ENCODE data around the gene OCA2.

Gene OCA2

DNA sequence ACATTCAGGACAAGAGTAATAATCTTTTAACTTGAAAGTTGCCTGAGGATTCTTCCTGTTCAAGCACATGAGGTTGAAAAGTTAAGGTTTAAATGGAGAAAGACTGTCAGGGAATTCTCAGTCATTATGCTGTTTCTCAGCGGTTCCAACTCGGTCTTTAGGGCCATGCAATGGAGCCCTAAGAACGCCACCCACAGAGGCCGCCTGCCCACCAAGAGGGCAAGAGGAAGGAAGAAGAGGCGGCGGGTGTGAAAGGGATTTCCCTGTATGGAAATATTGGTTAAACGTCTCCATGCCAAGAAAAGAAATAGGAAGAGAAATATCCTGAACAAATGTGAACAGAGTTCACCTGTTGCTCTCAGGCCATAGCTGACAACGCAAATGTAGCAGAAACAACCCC lies 234.4 kb downstream of the OCA2 start:
- Histone ChIP-seq H2BK5ac (ENCODE audit: low read depth, low read length, poor library complexity) (no peak overlapping the region), H2BK120ac (ENCODE audit: insufficient read depth, low read length, poor library complexity) (no peak overlapping the region), H3K9me3 (ENCODE audit: insufficient read depth, low read depth, low read length) (peaks cover 11% of the 10 kb centered on the region), H3K14ac (ENCODE audit: low read length) (no peak overlapping the region), H3K79me2 (ENCODE audit: control insufficient read depth, insufficient read depth, low read length, poor library complexity) (no peaks in the 10 kb centered on the region), H3K9ac (ENCODE audit: low read length) (no peak overlapping the region), H3K4ac (ENCODE audit: low read depth, low read length) (no peak overlapping the region), H3K79me1 (ENCODE audit: low read length) (no peaks in the 10 kb centered on the region), H3K4me1 (ENCODE audit: control insufficient read depth in 1 of 2, insufficient read depth in 2 of 2, low read length in 2 of 2) (no peaks in the 10 kb centered on the region), H3K27ac (ENCODE audit: low read depth, low read length) (no peak overlapping the region), H3K36me3 (ENCODE audit: control insufficient read depth in 1 of 2, insufficient read depth in 2 of 2, low read length in 2 of 2) (no peaks in the 10 kb centered on the region), H2BK12ac (ENCODE audit: low read length) (no peak overlapping the region), H3K4me3 (ENCODE audit: low read depth, low read length) (no peak overlapping the region), H3K4me2 (ENCODE audit: low read length) (no peak overlapping the region), H4K8ac (ENCODE audit: low read depth, low read length) (no peak overlapping the region), H4K91ac (ENCODE audit: low read depth, low read length) (no peak overlapping the region), H3K18ac (ENCODE audit: low read length) (no peak overlapping the region), H2AFZ (ENCODE audit: insufficient read depth, low read length, poor library complexity) (no peak overlapping the region), H3K23ac (ENCODE audit: low read length) (no peak overlapping the region), H4K12ac (ENCODE audit: low read depth, low read length) (no peak overlapping the region), H3K27me3 (ENCODE audit: insufficient read depth, low read length) (no peaks in the 10 kb centered on the region), H2AK5ac (ENCODE audit: low read length) (no peak overlapping the region)
- no CpG with 5 or more reads among the region's 8 CpGs for WGBS (ENCODE audit: extremely low coverage, insufficient coverage, insufficient read length)
- no peak for DNase-seq

DNA sequence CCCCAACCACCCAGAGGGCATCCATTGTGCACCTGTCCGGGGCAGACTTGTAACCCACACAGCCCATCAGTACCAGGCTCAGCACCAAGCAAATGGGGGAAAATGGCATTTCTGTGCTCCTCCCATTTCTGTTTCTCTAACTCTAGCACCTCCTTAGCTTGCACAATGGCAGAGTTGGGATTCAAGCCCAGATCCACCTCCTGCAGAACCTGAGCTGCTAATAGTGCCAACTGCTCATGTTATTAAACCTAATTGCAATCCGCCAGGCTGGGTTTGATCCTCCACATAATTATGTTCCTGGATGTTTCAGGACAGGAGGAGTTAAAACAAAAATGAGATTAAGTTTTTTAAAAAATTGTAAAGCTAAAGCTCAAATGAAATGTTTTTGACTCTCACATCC lies 235.0 kb downstream of the OCA2 start:
- Histone ChIP-seq H3K27me3 (ENCODE audit: insufficient read depth, low read length) (no peaks in the 10 kb centered on the region), H3K36me3 (ENCODE audit: control insufficient read depth in 1 of 2, insufficient read depth in 2 of 2, low read length in 2 of 2) (no peaks in the 10 kb centered on the region), H3K79me1 (ENCODE audit: low read length) (no peaks in the 10 kb centered on the region), H4K8ac (ENCODE audit: low read depth, low read length) (no peak overlapping the region), H2BK12ac (ENCODE audit: low read length) (no peak overlapping the region), H3K9ac (ENCODE audit: low read length) (no peak overlapping the region), H3K23ac (ENCODE audit: low read length) (no peak overlapping the region), H3K18ac (ENCODE audit: low read length) (no peak overlapping the region), H4K12ac (ENCODE audit: low read depth, low read length) (no peak overlapping the region), H3K4me1 (ENCODE audit: control insufficient read depth in 1 of 2, insufficient read depth in 2 of 2, low read length in 2 of 2) (no peaks in the 10 kb centered on the region), H3K9me3 (ENCODE audit: insufficient read depth, low read depth, low read length) (peaks cover 11% of the 10 kb centered on the region), H3K4me2 (ENCODE audit: low read length) (no peak overlapping the region), H3K27ac (ENCODE audit: low read depth, low read length) (no peak overlapping the region), H2BK5ac (ENCODE audit: low read depth, low read length, poor library complexity) (no peak overlapping the region), H3K79me2 (ENCODE audit: control insufficient read depth, insufficient read depth, low read length, poor library complexity) (no peaks in the 10 kb centered on the region), H4K91ac (ENCODE audit: low read depth, low read length) (no peak overlapping the region), H3K4me3 (ENCODE audit: low read depth, low read length) (no peak overlapping the region), H2BK120ac (ENCODE audit: insufficient read depth, low read length, poor library complexity) (no peak overlapping the region), H3K4ac (ENCODE audit: low read depth, low read length) (no peak overlapping the region), H2AK5ac (ENCODE audit: low read length) (no peak overlapping the region), H3K14ac (ENCODE audit: low read length) (no peak overlapping the region), H2AFZ (ENCODE audit: insufficient read depth, low read length, poor library complexity) (no peak overlapping the region)
- no CpG with 5 or more reads among the region's 2 CpGs for WGBS (ENCODE audit: extremely low coverage, insufficient coverage, insufficient read length)
- no peak for DNase-seq

DNA sequence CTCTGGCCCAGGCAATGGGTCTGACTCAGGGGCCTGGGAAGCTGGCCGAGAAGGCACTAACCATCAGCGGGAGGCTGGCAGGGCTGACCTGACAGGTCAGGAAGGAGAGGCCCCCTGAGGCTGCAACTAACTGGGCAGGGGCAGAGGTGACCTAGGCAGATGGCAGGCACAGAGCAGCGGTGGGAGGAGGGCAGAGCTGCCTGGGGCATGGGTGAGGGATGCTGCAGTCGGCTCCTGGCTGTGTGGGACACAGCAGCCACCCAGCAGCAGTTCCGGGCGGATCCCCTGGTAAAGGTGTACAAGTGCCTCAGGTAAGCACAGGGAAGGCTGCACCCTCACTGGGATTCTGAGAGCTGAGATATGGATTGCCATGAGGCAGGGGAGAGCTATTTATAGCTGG lies 236.1 kb downstream of the OCA2 start:
- Histone ChIP-seq H3K9ac (ENCODE audit: low read length) (no peak overlapping the region), H3K9me3 (ENCODE audit: insufficient read depth, low read depth, low read length) (peaks cover 11% of the 10 kb centered on the region), H4K12ac (ENCODE audit: low read depth, low read length) (no peak overlapping the region), H4K91ac (ENCODE audit: low read depth, low read length) (no peak overlapping the region), H3K4me3 (ENCODE audit: low read depth, low read length) (no peak overlapping the region), H2AFZ (ENCODE audit: insufficient read depth, low read length, poor library complexity) (no peak overlapping the region), H3K4me1 (ENCODE audit: control insufficient read depth in 1 of 2, insufficient read depth in 2 of 2, low read length in 2 of 2) (no peaks in the 10 kb centered on the region), H3K14ac (ENCODE audit: low read length) (no peak overlapping the region), H3K27ac (ENCODE audit: low read depth, low read length) (no peak overlapping the region), H3K4me2 (ENCODE audit: low read length) (no peak overlapping the region), H3K4ac (ENCODE audit: low read depth, low read length) (no peak overlapping the region), H3K27me3 (ENCODE audit: insufficient read depth, low read length) (no peaks in the 10 kb centered on the region), H3K23ac (ENCODE audit: low read length) (no peak overlapping the region), H2BK120ac (ENCODE audit: insufficient read depth, low read length, poor library complexity) (no peak overlapping the region), H3K36me3 (ENCODE audit: control insufficient read depth in 1 of 2, insufficient read depth in 2 of 2, low read length in 2 of 2) (no peaks in the 10 kb centered on the region), H3K79me2 (ENCODE audit: control insufficient read depth, insufficient read depth, low read length, poor library complexity) (no peaks in the 10 kb centered on the region), H2BK12ac (ENCODE audit: low read length) (no peak overlapping the region), H3K79me1 (ENCODE audit: low read length) (no peaks in the 10 kb centered on the region), H4K8ac (ENCODE audit: low read depth, low read length) (no peak overlapping the region), H2BK5ac (ENCODE audit: low read depth, low read length, poor library complexity) (no peak overlapping the region), H2AK5ac (ENCODE audit: low read length) (no peak overlapping the region), H3K18ac (ENCODE audit: low read length) (no peak overlapping the region)
- no CpG with 5 or more reads among the region's 6 CpGs for WGBS (ENCODE audit: extremely low coverage, insufficient coverage, insufficient read length)
- DNase-seq, result no peak

DNA sequence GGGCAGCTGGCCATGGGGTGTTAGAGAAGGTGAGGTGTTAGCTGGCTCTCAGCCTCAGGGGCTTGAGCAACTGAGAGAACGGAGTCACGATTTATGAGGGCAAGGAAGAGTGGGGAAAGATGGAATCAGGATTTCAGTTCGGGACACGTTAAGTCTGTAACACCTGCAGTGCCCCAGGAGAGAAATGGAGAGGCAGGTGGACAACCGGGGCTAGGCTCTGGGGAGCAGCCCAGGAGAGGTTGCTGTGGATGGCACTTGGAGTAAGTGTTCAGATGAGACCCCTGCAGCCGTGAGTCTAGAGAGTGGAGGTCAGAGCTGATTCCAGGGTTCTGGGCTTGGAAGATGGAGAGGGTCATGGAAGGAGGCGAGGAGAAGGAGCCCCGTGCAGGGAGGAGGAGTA lies 237.9 kb downstream of the OCA2 start:
- no peak overlapping the region for H3K23ac ChIP-seq (ENCODE audit: low read length)
- H2BK12ac ChIP-seq (ENCODE audit: low read length), result no peak overlapping the region
- H3K36me3 ChIP-seq (ENCODE audit: control insufficient read depth in 1 of 2, insufficient read depth in 2 of 2, low read length in 2 of 2), result no peaks in the 10 kb centered on the region
- H3K4me2 ChIP-seq (ENCODE audit: low read length), result no peak overlapping the region
- H4K8ac ChIP-seq (ENCODE audit: low read depth, low read length), result no peak overlapping the region
- no peak overlapping the region for H4K91ac ChIP-seq (ENCODE audit: low read depth, low read length)
- no peak overlapping the region for H3K18ac ChIP-seq (ENCODE audit: low read length)
- H3K9me3 ChIP-seq (ENCODE audit: insufficient read depth, low read depth, low read length), result peaks cover 11% of the 10 kb centered on the region
- WGBS (ENCODE audit: extremely low coverage, insufficient coverage, insufficient read length), result no CpG with 5 or more reads among the region's 8 CpGs
- H2AK5ac ChIP-seq (ENCODE audit: low read length), result no peak overlapping the region
- H3K27ac ChIP-seq (ENCODE audit: low read depth, low read length), result no peak overlapping the region
- no peaks in the 10 kb centered on the region for H3K4me1 ChIP-seq (ENCODE audit: control insufficient read depth in 1 of 2, insufficient read depth in 2 of 2, low read length in 2 of 2)
- H3K79me2 ChIP-seq (ENCODE audit: control insufficient read depth, insufficient read depth, low read length, poor library complexity), result no peaks in the 10 kb centered on the region
- no peak overlapping the region for H4K12ac ChIP-seq (ENCODE audit: low read depth, low read length)
- H3K27me3 ChIP-seq (ENCODE audit: insufficient read depth, low read length), result no peaks in the 10 kb centered on the region
- H3K79me1 ChIP-seq (ENCODE audit: low read length), result no peaks in the 10 kb centered on the region
- H3K4ac ChIP-seq (ENCODE audit: low read depth, low read length), result no peak overlapping the region
- no peak overlapping the region for H3K14ac ChIP-seq (ENCODE audit: low read length)
- no peak overlapping the region for H2BK120ac ChIP-seq (ENCODE audit: insufficient read depth, low read length, poor library complexity)
- DNase-seq, result no peak
- no peak overlapping the region for H3K9ac ChIP-seq (ENCODE audit: low read length)
- no peak overlapping the region for H2AFZ ChIP-seq (ENCODE audit: insufficient read depth, low read length, poor library complexity)
- H2BK5ac ChIP-seq (ENCODE audit: low read depth, low read length, poor library complexity), result no peak overlapping the region
- H3K4me3 ChIP-seq (ENCODE audit: low read depth, low read length), result no peak overlapping the region

Data from trophoblast cell (in vitro differentiated cells and primary cell).